Astrocyte of the spinal cord (primary cell): ENCODE data around the gene CTIF.
"Not testable (repeated sequence)": the region's sequence is repeated elsewhere in the genome, so short reads cannot be mapped to it uniquely, and the experiment has no call there.

Source experiments
- DNase-seq: peaks from one replicate; pipeline ENCODE4 v3.0.0; 2011; ENCODE audit warnings: low read depth, low spot score
- H3K4me3 ChIP-seq: 2 replicates; pipeline ENCODE4 v1.5.1; 2011; ENCODE audit warnings: low read depth, mild to moderate bottlenecking, low read length, moderate library complexity
- in situ Hi-C: cut with HindIII; loops from 2 replicates; pipeline ENCODE4 v1.10.0; 2017; ENCODE audit warnings: low sequenced_read_pairs
- TF ChIP-seq, protein P1 (sequence below): IDR thresholded peaks from 2 replicates; pipeline ENCODE4 v1.5.1; 2012; ENCODE audit warnings: low read depth, mild to moderate bottlenecking, low read length, inconsistent platforms

The CTIF gene

DNA sequence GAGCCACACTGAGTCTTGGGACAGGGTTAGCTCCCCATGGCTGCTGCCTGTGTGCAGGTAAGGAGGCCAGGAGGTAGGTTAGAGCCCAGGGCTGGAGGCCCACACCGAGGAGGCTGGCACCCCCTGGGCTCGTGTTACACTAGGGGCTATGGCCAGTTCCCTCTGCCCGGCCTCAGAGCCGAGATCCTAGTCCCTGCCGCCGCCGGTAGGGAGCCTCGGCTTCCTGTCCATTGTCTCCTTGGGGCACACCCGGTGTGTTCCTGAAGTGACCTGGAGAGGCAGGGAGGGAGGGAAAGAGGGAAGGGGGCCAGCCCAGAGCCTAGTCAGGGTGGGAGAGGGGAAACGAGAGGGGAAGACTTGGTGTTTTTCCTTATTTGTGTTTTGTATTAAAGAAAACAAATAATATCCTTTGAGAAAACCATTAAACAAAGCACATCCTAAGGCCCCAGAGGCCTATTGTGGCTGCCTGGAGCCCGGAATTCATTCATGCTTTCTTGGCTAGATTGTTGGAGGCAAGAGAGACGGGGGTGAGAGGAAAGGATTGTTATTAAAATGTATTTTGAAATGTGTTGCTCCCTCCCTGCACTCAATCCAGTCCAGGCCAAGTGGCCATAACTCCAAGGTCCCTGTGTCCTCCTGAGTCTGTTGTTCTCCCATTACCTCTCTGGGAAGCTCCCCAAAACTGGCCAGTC lies 170.7 kb downstream of the CTIF start:
- in situ Hi-C loops = no loop called here

DNA sequence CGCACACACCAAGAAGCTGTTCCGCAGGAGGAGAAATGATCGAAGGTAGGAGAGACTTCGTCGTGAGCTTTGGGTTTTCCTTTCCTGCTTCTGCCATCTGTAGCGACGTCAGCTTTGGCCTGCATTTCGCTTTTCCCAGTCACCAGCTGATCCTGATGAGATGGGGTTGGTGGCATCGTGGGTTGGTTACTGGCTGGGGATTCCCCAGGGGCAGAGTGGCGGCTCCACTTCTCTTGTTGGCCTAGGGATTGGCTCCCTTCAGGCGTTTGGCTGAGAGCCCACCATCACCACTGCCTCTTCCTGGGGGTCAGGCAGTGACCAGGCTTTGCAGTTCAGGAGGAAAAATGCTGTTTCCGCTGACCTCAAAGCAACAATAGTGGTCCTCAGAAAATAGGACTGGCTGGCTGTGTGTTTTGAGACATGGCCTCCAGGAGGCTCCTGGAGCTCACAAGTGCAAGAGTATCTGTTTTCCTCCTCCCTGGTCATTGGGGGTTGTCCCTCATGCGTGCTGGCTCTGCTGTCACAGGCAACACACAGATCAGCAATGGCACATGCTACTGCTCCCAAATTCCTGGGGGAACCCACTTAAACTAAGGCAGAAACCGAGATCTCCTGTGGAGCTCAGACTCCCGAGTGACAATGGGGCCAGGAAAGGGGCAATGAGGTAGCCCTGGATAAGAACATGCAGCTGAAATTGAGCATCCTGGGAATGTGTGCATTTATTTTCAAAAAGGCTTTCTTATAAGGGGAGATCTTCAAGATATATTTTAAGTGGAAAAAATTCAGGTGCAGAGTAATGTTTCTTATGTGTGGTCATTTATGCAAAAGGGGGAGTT lies 173.0 kb downstream of the CTIF start:
- peak; percentile 60 for DNase-seq
- H3K4me3 ChIP-seq = no peak overlapping the region
- TF ChIP-seq, protein P1, sequence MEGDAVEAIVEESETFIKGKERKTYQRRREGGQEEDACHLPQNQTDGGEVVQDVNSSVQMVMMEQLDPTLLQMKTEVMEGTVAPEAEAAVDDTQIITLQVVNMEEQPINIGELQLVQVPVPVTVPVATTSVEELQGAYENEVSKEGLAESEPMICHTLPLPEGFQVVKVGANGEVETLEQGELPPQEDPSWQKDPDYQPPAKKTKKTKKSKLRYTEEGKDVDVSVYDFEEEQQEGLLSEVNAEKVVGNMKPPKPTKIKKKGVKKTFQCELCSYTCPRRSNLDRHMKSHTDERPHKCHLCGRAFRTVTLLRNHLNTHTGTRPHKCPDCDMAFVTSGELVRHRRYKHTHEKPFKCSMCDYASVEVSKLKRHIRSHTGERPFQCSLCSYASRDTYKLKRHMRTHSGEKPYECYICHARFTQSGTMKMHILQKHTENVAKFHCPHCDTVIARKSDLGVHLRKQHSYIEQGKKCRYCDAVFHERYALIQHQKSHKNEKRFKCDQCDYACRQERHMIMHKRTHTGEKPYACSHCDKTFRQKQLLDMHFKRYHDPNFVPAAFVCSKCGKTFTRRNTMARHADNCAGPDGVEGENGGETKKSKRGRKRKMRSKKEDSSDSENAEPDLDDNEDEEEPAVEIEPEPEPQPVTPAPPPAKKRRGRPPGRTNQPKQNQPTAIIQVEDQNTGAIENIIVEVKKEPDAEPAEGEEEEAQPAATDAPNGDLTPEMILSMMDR = peak; percentile 68
- in situ Hi-C loops = no loop called here

More for the DNA sequence above, 170.7 kb downstream of the CTIF start:
- DNase-seq = no peak
- TF ChIP-seq, protein P1 = no peak
- no peak overlapping the region for H3K4me3 ChIP-seq

DNA sequence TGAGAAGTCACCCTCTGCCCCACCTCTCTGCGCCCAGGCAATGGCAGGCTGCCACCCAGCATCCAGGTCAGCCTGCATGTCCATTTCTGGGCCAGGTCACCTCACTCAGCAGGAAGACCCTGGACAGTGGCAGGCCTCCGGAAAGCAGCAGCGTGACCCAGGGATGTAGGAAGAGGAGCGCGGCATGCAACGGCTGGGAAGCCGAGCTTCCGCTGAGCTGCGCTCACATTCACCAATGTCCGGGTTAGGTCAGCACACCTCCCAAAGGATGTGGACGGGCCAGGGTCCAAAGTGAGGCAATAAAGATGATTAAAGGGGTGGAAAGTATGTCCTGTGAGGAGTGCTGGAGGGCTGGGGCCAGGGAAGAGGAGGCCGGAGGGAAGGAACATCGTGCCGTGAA lies 174.5 kb downstream of the CTIF start:
- in situ Hi-C loops = no loop called here
- TF ChIP-seq, protein P1 = no peak
- no peak for DNase-seq
- H3K4me3 ChIP-seq = no peak overlapping the region

DNA sequence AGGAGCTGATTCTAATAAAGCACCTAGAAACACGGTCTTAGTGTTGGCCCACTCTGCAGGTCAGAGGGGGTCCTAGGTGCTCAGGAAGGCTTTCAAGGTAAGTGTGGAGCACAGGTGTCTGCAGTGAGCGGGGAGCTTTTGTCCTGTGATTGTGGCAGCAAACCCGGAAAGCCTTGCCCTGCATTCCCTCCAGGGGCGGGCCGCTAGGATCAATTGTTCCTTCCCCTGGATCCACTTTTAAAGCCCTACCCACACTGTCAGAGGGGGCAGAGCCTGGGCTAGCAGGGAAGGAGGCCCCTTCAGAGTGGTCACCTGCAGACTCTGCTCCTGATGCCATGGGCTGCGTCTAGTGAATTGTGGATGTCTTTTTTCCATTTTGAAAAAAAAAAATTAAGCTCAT lies 176.0 kb downstream of the CTIF start:
- DNase-seq = no peak
- TF ChIP-seq, protein P1 = no peak
- in situ Hi-C loops = no loop called here

DNA sequence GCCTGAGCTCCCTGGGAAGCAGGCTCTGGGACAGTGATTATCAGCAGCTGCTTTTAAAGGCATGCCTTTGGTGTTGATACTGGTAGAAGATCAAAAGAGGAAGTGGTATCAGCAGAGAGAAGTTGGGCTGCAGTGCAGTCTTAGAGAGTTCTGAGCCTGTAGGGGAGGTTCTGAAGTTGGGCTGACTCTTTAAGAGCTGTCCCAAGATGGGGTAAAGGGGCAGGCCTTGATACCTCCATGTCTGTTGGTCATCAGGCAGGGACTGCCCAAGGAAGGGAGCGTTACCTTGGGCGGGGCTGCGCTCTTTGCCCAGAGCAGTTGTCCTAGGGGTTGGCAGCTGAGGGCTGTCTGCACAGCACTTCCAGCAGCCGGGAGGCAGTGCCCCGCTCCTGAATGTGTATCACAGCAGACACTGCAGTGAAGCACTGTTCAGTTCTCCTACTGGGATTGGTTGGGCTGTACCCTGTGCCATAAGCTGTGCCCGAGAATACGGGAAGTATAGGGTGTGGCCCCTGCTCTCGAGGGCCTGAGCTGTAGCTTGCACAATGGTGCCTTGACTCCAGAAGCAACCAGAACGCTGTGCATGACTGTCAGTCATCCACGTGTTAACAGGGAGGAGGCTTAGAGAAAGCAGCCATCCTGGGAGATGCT lies 177.0 kb downstream of the CTIF start:
- TF ChIP-seq, protein P1 = no peak
- no peak for DNase-seq
- in situ Hi-C loops = no loop called here
- H3K4me3 ChIP-seq = no peak overlapping the region

More for the DNA sequence above, 176.0 kb downstream of the CTIF start:
- no peak overlapping the region for H3K4me3 ChIP-seq

DNA sequence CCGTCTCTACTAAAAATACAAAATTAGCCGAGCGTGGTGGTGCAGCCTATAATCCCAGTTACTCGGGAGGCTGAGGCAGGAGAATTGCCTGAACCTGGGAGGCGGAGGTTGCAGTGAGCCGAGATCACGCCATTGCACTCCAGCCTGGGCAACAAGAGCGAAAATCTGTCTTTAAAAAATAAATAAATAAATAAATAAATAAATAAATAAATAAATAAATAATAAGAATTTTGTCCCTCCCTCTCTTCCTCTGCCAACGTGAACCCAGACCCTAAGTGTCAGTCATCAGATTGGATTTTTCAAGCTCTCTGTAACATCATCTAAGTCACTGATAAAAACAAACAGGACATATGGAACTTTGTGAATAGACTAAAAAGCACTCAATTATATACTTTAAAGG lies 178.4 kb downstream of the CTIF start:
- in situ Hi-C loops, H3K4me3 ChIP-seq, DNase-seq: not testable (repeated sequence)
